ENCODE results near the gene SNX15. TPM values are rescaled to one million over a fixed set of nuclear protein-coding genes. Genes with fewer than 3 reads are reported as not detected.

Gene SNX15
- total and polyA plus RNA-seq, 5 experiments from 2014 or later, result 10.5 to 29.6 (median 11.9) TPM

- no peak for DNase-seq
- POLR2A ChIA-PET, result interaction anchor here (1.0 kb wide), 1 partner anchor 12 kb away, joined by 3 read pairs; no protein-coding TSS in a partner anchor
- H3K27ac Mint-ChIP-seq, result no peak overlapping the region
These were observed 33.0 kb downstream of the SNX15 start for GRCh38 chr11:65059959-65060824.

DNA sequence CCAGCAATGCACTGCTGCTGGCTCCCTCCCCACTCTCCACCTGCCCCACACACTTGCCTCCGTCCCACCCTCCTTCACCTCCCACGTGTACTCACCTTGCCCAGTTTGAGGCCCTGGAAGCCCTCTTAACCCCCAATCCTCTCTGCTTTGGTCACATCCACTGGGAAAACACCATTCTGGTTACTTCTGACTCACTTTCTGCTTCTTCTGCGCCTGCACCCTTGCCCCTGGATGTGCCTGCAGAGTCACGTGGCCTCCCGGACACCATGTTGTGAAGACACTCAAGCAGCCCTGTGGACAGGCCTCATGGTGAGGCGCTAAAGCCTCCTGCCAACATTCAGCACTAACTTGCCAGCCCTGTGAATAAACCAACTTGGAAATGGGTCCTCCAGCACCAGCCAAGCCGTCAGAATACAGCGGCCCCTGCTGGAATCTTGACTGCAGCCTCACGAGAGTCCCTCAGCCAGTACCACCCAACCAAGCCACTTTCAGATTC lies 33.7 kb downstream of the SNX15 start:
- POLR2A ChIA-PET, result no interaction called here
- Mint-ChIP-seq H3K4me3 (no peak overlapping the region), H3K27me3 (no peaks in the 10 kb centered on the region), H3K27ac (peak overlapping the region in 3 of 10 donors; percentile 29 to 56 (median 48)), H3K9me3 (no peaks in the 10 kb centered on the region), H3K4me1 (peaks cover 0 to 4% (median 1%) of the 10 kb centered on the region in 4 donors), H3K36me3 (no peaks in the 10 kb centered on the region)
- peak in 1 of 2 donors; percentile 20 for ATAC-seq
- DNase-seq, result no peak

More at GRCh38 chr11:65059959-65060824, 33.0 kb downstream of the SNX15 start:
- peaks cover 0 to 4% (median 1%) of the 10 kb centered on the region in 4 donors for H3K4me1 Mint-ChIP-seq
- no peak for ATAC-seq
- no peaks in the 10 kb centered on the region for H3K27me3 Mint-ChIP-seq
- no peaks in the 10 kb centered on the region for H3K9me3 Mint-ChIP-seq
- no peaks in the 10 kb centered on the region for H3K36me3 Mint-ChIP-seq
- no peak overlapping the region for H3K4me3 Mint-ChIP-seq

DNA sequence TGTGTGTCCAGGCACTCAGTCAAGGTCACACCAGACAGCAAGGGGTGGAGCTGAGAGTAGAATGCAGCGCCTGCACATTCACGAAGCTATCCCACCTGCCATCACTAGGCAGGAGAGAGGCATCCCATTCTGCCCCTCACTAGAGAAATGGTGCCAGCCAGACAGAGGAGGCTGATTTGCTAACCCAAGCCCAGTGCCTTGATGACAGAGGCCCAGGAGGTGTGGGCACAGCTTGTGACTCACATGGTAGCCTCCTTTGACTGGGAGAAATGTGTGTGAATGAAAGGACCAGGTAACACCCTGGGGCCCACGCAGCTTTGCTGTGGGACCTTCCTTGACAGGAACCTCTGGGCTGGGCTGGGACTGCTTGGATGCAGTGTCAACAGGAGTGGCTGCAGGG lies 36.3 kb downstream of the SNX15 start:
- Mint-ChIP-seq H3K27ac (no peak overlapping the region), H3K4me1 (peaks cover 0 to 4% (median 1%) of the 10 kb centered on the region in 4 donors), H3K4me3 (no peak overlapping the region), H3K36me3 (no peaks in the 10 kb centered on the region), H3K9me3 (no peaks in the 10 kb centered on the region), H3K27me3 (no peaks in the 10 kb centered on the region)
- ATAC-seq (no peak), DNase-seq (no peak)
- POLR2A ChIA-PET, result interaction anchor here (0.7 kb wide), 1 partner anchor 25 kb away, joined by 8 read pairs; no protein-coding TSS in a partner anchor

GRCh38 chr11:65064847-65065240 lies 37.6 kb downstream of the SNX15 start:
- Mint-ChIP-seq H3K9me3 (no peaks in the 10 kb centered on the region), H3K4me3 (no peak overlapping the region), H3K27ac (peak overlapping the region in 1 of 10 donors; percentile 29), H3K36me3 (no peaks in the 10 kb centered on the region), H3K4me1 (peaks cover 0 to 4% (median 2%) of the 10 kb centered on the region in 4 donors), H3K27me3 (no peaks in the 10 kb centered on the region)
- POLR2A ChIA-PET, result interaction anchor here (0.7 kb wide), 2 partner anchors 48 to 178 kb away, joined by 3 to 6 read pairs; no protein-coding TSS in a partner anchor
- ATAC-seq, result no peak
- DNase-seq, result no peak

DNA sequence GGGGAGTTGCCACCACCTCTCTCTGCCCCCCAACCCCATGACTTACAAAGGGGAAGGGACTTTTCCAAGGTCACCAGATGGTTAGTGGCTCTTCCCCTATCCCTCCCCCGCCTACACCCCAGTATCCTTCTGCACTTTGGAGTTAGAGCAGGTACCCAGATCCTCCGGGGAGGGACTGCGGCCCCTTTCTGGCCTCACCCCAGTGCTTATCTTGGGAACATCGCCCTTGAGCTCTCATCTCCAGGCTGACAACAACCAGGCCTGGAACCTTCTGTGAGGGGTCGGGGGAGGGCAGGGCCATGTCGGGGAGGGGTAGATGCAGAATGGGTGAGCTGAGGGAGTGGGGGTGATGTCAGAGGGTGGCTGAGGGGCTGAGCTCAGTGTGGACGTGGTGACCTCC lies 38.6 kb downstream of the SNX15 start:
- no peak overlapping the region for H3K4me3 Mint-ChIP-seq
- H3K27me3 Mint-ChIP-seq, result no peaks in the 10 kb centered on the region
- DNase-seq (no peak), ATAC-seq (no peak)
- H3K36me3 Mint-ChIP-seq, result no peaks in the 10 kb centered on the region
- POLR2A ChIA-PET, result no interaction called here
- peaks cover 0 to 4% (median 2%) of the 10 kb centered on the region in 4 donors for H3K4me1 Mint-ChIP-seq
- no peaks in the 10 kb centered on the region for H3K9me3 Mint-ChIP-seq
- no peak overlapping the region for H3K27ac Mint-ChIP-seq

DNA sequence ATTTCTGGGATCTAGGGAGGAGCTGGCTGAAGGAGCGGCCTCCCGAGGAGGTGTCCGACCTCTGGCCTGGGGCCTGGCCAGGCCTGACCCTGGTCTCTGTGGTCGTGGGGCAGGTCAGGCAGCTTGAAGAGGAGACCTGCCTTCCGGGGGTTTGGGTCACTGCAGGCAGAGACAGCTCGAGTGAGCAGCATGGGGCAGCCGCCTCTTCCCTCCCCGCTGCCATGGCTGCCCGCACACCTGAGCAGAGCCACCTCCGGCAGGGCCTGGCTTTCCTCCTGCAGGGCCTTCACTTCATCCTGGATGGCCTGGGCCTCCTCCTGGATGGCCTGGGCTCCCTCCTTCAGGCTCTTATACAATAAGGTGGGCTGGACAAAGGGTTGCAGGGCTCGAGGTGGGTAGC lies 39.1 kb downstream of the SNX15 start:
- Mint-ChIP-seq H3K9me3 (no peaks in the 10 kb centered on the region), H3K27ac (no peak overlapping the region), H3K27me3 (no peaks in the 10 kb centered on the region), H3K36me3 (no peaks in the 10 kb centered on the region), H3K4me1 (peaks cover 0 to 2% (median under 1%) of the 10 kb centered on the region in 4 donors), H3K4me3 (no peak overlapping the region)
- ATAC-seq, result no peak
- POLR2A ChIA-PET, result no interaction called here
- DNase-seq, result no peak

DNA sequence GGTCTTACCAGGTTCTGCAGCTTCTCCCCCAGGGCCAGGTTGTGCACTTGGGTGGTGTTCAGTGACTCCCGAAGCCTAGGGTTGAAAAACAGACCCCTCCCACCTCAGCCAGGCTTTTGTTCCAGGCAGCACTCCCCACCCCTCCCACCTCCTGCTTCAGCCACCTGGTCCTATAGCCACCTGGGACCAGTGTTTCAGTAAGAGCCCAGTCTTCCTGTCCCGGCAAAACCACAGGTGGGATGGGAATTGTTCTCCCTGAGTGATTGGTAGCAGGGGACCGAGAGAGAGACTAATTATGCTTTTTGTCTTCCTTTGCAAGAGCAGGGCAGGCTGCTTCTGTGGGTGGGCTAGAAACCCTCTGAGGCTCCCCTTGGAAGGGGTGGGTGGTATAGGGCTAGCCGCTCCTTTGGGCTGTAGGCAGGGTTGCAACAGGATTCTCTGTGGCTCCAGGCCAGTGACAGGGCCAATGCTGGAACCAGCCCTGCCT lies 39.6 kb downstream of the SNX15 start:
- Mint-ChIP-seq H3K4me1 (peaks cover 0 to 2% (median under 1%) of the 10 kb centered on the region in 4 donors), H3K36me3 (no peaks in the 10 kb centered on the region), H3K27ac (no peak overlapping the region), H3K27me3 (no peaks in the 10 kb centered on the region), H3K9me3 (no peaks in the 10 kb centered on the region), H3K4me3 (no peak overlapping the region)
- POLR2A ChIA-PET, result no interaction called here
- DNase-seq (no peak), ATAC-seq (no peak)

DNA sequence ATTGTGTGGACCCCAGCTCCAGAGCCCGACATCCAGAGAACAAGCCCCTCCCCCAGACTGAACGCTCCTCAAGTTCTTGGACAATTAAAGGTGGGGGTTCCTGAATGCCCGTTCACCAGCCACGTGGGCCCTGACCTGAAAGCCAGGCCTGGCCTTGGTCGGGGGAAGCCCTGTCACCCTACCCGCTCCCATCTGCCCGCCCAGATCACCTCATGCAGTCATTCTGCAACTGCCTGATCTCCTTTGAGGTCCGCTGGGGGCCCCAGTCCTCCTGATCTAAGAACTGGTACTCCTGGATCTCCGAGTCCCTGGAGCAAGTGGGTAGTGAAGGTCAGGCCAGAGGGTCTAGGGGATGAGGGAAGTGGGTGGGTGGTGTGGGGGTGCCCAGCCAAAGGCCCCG lies 40.2 kb downstream of the SNX15 start:
- no peaks in the 10 kb centered on the region for H3K27me3 Mint-ChIP-seq
- no peaks in the 10 kb centered on the region for H3K36me3 Mint-ChIP-seq
- ATAC-seq (no peak), DNase-seq (no peak)
- H3K27ac Mint-ChIP-seq, result peak overlapping the region in 1 of 10 donors; percentile 29
- POLR2A ChIA-PET, result no interaction called here
- no peaks in the 10 kb centered on the region for H3K9me3 Mint-ChIP-seq
- H3K4me1 Mint-ChIP-seq, result peaks cover 0 to 2% (median under 1%) of the 10 kb centered on the region in 4 donors
- H3K4me3 Mint-ChIP-seq, result no peak overlapping the region

- ATAC-seq (no peak), DNase-seq (no peak)
- POLR2A ChIA-PET, result no interaction called here
- Mint-ChIP-seq H3K4me3 (no peak overlapping the region), H3K36me3 (no peaks in the 10 kb centered on the region), H3K27me3 (no peaks in the 10 kb centered on the region), H3K9me3 (no peaks in the 10 kb centered on the region), H3K27ac (no peak overlapping the region), H3K4me1 (peaks cover 0 to 2% (median 0%) of the 10 kb centered on the region in 4 donors)
These were observed 42.0 kb downstream of the SNX15 start for GRCh38 chr11:65069217-65069616.

DNA sequence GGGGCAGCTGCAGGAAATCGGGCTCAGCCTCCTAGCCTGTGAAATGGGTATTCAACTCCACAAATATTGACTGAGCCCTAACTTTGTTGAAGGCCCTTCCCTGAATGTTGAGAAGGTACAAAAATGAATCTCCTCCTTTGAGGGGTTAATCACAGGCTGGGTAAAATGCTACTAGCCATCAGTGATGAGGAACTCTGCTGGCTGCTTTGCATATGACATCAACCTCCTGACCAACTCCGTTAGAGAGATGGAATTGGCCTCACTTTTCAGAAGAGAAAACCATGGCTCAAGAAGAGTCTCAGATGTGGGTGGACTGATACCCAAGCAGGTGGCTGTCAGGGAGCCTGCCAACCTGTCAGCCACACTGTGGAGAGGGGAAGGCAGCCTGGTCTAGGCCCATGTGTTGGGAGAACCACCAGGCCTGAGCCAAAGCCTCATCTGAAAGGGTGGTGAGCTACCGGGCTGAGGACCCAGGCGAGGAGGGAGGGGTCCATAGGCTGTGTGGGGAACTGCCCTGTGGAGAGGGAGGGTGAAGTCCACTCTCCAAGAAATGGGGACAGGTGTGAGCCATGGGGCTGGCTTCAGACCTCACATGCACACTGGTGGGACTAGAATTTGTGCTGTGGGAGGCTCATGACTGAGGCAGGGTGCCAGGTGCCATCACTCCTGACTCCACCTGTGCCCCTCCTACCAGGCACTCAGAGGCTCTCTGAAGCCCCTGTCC lies 44.8 kb downstream of the SNX15 start:
- POLR2A ChIA-PET, result interaction anchor here (0.7 to 0.9 kb wide), 2 partner anchors 9 to 50 kb away, joined by 3 to 5 read pairs; partner anchors contain the start of genes FAU and MRPL49
- Mint-ChIP-seq H3K4me3 (no peak overlapping the region), H3K9me3 (no peaks in the 10 kb centered on the region), H3K27me3 (no peaks in the 10 kb centered on the region), H3K36me3 (no peaks in the 10 kb centered on the region), H3K4me1 (peaks cover 0 to 2% (median 0%) of the 10 kb centered on the region in 4 donors), H3K27ac (no peak overlapping the region)
- no peak for DNase-seq
- no peak for ATAC-seq

DNA sequence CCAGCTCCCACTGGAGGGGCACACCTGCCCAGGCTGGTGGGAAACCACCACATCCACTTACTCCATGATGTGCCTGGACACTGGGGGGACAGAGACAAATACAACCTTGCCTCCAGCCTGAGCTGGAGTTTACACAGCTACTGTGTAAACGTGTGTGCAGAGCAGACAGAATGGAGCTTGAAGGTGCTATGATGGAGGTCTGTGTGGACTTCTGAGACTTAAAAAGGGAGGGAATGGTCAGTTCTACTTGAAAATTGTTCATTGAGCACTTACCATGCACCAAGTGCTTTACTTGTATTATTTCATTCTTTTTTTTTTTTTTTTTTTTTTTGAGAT lies 45.4 kb downstream of the SNX15 start:
- no peaks in the 10 kb centered on the region for H3K36me3 Mint-ChIP-seq
- ATAC-seq (no peak), DNase-seq (no peak)
- no peak overlapping the region for H3K27ac Mint-ChIP-seq
- H3K4me1 Mint-ChIP-seq, result peaks cover 0 to 2% (median 0%) of the 10 kb centered on the region in 4 donors
- no peaks in the 10 kb centered on the region for H3K9me3 Mint-ChIP-seq
- no peaks in the 10 kb centered on the region for H3K27me3 Mint-ChIP-seq
- H3K4me3 Mint-ChIP-seq, result no peak overlapping the region
- POLR2A ChIA-PET, result interaction anchor here (0.7 to 0.9 kb wide), 2 partner anchors 8 to 50 kb away, joined by 3 to 5 read pairs; partner anchors contain the start of genes FAU and MRPL49

DNA sequence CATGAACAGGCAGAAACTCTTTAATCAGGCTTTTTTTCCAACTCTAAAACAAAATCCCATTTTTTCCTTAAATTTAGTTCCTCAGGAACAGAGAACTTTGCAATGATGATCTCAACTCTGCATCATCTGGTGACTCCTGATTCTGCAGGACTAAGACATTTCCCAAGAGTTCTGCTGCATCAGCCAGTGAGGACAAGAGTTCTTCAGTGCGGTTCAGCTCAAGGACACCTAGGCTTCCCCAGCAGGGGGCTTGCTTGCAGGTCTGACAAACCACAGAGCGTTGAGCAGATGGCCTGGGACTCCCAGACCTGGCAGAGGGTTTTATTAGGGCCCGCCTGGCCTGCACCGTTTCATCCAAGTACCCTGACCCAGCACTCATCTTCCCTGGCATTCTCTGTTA lies 50.2 kb downstream of the SNX15 start:
- H3K9me3 Mint-ChIP-seq, result no peaks in the 10 kb centered on the region
- peak overlapping the region in 2 of 10 donors; percentile 70 to 84 for H3K27ac Mint-ChIP-seq
- H3K27me3 Mint-ChIP-seq, result no peaks in the 10 kb centered on the region
- ATAC-seq, result no peak
- H3K36me3 Mint-ChIP-seq, result no peaks in the 10 kb centered on the region
- H3K4me1 Mint-ChIP-seq, result peaks cover 4 to 10% (median 6%) of the 10 kb centered on the region in 4 donors
- POLR2A ChIA-PET, result interaction anchor here (0.9 kb wide), 1 partner anchor 63 kb away, joined by 3 read pairs; the partner anchor contains the start of gene ARL2
- no peak for DNase-seq
- no peak overlapping the region for H3K4me3 Mint-ChIP-seq
